DOHH2 (cell line): ENCODE measurements around the gene ZFP62.
"Not testable (repeated sequence)": the region's sequence is repeated elsewhere in the genome, so short reads cannot be mapped to it uniquely, and the experiment has no call there.

Experiments used
- H3F3A ChIP-seq: fragments of 200-600 bp; sonication (generic), shearing (Covaris generic); 2 replicates; pipeline ENCODE4 v1.6.0; 2016; ENCODE audit warnings: antibody characterized with exemption, mild to moderate bottlenecking; ENCODE audit not compliant: control insufficient read depth, insufficient read depth
- H3K27ac ChIP-seq: fragments of 200-600 bp; sonication (generic); 2 replicates; pipeline ENCODE4 v1.5.1; 2014; ENCODE audit warnings: low read depth, mild to moderate bottlenecking, low read length, moderate library complexity
- H3K27me3 ChIP-seq: fragments of 200-600 bp; sonication (generic); 2 replicates; pipeline ENCODE4 v1.6.1; 2014; ENCODE audit warnings: mild to moderate bottlenecking, low read length, mixed read lengths; ENCODE audit not compliant: control insufficient read depth
- H3K36me3 ChIP-seq: fragments of 200-600 bp; sonication (generic); 2 replicates; pipeline ENCODE4 v1.6.1; 2014; ENCODE audit warnings: mild to moderate bottlenecking, low read length, moderate library complexity, mixed read lengths; ENCODE audit not compliant: control insufficient read depth
- H3K4me1 ChIP-seq: fragments of 200-600 bp; sonication (generic); 2 replicates; pipeline ENCODE4 v1.6.1; 2014; ENCODE audit warnings: mild to moderate bottlenecking, low read length, mixed read lengths; ENCODE audit not compliant: control insufficient read depth
- H3K4me2 ChIP-seq: fragments of 200-600 bp; sonication (generic); 2 replicates; pipeline ENCODE4 v1.6.0; 2014; ENCODE audit warnings: mild to moderate bottlenecking, low read length, moderate library complexity
- H3K4me3 ChIP-seq: fragments of 200-600 bp; sonication (generic); 2 replicates; pipeline ENCODE4 v1.5.1; 2014; ENCODE audit warnings: mild to moderate bottlenecking, low read length, mixed read lengths
- H3K79me2 ChIP-seq: fragments of 200-600 bp; sonication (generic); 2 replicates; pipeline ENCODE4 v1.6.1; 2014; ENCODE audit warnings: mild to moderate bottlenecking, low read length, mixed read lengths; ENCODE audit not compliant: control insufficient read depth
- H3K9me2 ChIP-seq: fragments of 200-600 bp; sonication (generic); replicated peaks from 2 replicates; pipeline ENCODE4 v1.6.1; 2014; ENCODE audit warnings: mild to moderate bottlenecking, low read length, mixed read lengths; ENCODE audit not compliant: control insufficient read depth
- H3K9me3 ChIP-seq: fragments of 200-600 bp; sonication (generic); 2 replicates; pipeline ENCODE4 v1.6.1; 2014; ENCODE audit warnings: antibody characterized with exemption, low read length, mixed read lengths; ENCODE audit not compliant: control insufficient read depth, insufficient read depth
- H4K20me1 ChIP-seq: fragments of 200-600 bp; sonication (generic); 2 replicates; pipeline ENCODE4 v1.6.0; 2014; ENCODE audit warnings: low read depth, mild to moderate bottlenecking, antibody characterized with exemption, low read length, moderate library complexity; ENCODE audit not compliant: control insufficient read depth, insufficient read depth
- CTCF ChIP-seq: fragments of 200-600 bp; sonication (generic); IDR thresholded peaks from one replicate; pipeline ENCODE4 v1.5.1; 2014; ENCODE audit warnings: antibody characterized with exemption, mild to moderate bottlenecking, low read depth, low read length; ENCODE audit not compliant: poor library complexity, severe bottlenecking
- EZH2phosphoT487 ChIP-seq: fragments of 200-600 bp; sonication (generic); IDR thresholded peaks from 2 replicates; pipeline ENCODE4 v1.6.1; 2017; ENCODE audit warnings: borderline replicate concordance, mild to moderate bottlenecking, antibody characterized with exemption, low read length, moderate library complexity, mixed read lengths

Gene ZFP62

GRCh38 chr5:180901319-180902009 is 40.4 kb upstream of the ZFP62 start:
- no peaks in the 10 kb centered on the region for H3F3A ChIP-seq
- H3K27me3 ChIP-seq: no peaks in the 10 kb centered on the region
- H3K9me3 ChIP-seq: no peaks in the 10 kb centered on the region
- no peaks in the 10 kb centered on the region for H3K79me2 ChIP-seq
- no peak overlapping the region for H3K4me3 ChIP-seq
- no peak overlapping the region for H3K27ac ChIP-seq
- H3K36me3 ChIP-seq: no peaks in the 10 kb centered on the region
- no peaks in the 10 kb centered on the region for H4K20me1 ChIP-seq
- TF ChIP-seq EZH2phosphoT487 (no peak), CTCF (no peak)
- H3K4me2 ChIP-seq: no peak overlapping the region
- H3K9me2 ChIP-seq: no peaks in the 10 kb centered on the region
- no peaks in the 10 kb centered on the region for H3K4me1 ChIP-seq

GRCh38 chr5:180900178-180900577 is 39.1 kb upstream of the ZFP62 start:
- Histone ChIP-seq H3K79me2 (no peaks in the 10 kb centered on the region), H3K9me2 (no peaks in the 10 kb centered on the region), H3K4me3 (no peak overlapping the region), H3K36me3 (no peaks in the 10 kb centered on the region), H3K4me2 (no peak overlapping the region), H3K27ac (no peak overlapping the region), H3F3A (no peaks in the 10 kb centered on the region), H4K20me1 (no peaks in the 10 kb centered on the region), H3K9me3 (no peaks in the 10 kb centered on the region), H3K27me3 (no peaks in the 10 kb centered on the region), H3K4me1 (no peaks in the 10 kb centered on the region)
- TF ChIP-seq EZH2phosphoT487: no peak
- TF ChIP-seq CTCF: no peak

DNA sequence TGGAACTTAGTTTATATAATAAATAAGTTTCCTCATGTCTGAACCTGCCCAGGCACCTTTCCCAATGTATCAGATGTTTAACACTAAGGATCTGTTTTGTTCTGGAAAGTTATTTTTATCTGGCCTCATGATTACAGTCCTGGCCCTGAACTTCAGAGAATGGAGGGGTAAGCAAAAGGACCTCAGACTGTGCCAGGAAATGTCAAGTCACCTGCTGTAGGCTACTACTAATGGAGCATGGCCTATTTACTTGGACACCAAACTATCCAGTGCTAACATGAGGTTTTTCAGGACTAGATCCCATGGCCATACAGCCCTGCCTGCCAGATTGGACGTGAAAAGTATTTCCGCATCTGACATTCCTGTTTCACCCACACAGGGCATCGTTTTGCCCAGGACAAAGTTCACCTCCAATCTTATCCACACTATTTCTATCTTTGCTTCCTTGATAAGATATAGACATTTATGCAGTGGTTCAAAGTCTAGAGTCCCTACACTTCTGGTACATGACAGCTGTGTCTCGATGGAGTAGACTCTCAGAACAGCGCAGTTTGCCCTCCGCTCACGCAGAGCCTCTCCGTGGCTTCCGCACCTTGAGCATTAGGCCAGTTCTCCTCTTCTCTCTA is 37.7 kb upstream of the ZFP62 start, which contains the start of gene BTNL8:
TSS of gene BTNL8 (plus strand) at position 539 of the 626 bp plus-strand sequence. CDS start 152 bp downstream, outside the sequence.
- no peaks in the 10 kb centered on the region for H3K4me1 ChIP-seq
- no peaks in the 10 kb centered on the region for H3K79me2 ChIP-seq
- H3F3A ChIP-seq: no peaks in the 10 kb centered on the region
- no peak for TF ChIP-seq CTCF
- TF ChIP-seq EZH2phosphoT487: no peak
- no peak within 1 kb of the TSS for H3K27ac ChIP-seq
- no peaks in the 10 kb centered on the region for H3K27me3 ChIP-seq
- H3K4me3 ChIP-seq: no peak within 1 kb of the TSS
- no peaks in the 10 kb centered on the region for H3K9me3 ChIP-seq
- H3K9me2 ChIP-seq: no peaks in the 10 kb centered on the region
- no peak within 1 kb of the TSS for H3K4me2 ChIP-seq
- no peaks in the 10 kb centered on the region for H3K36me3 ChIP-seq
- no peaks in the 10 kb centered on the region for H4K20me1 ChIP-seq

DNA sequence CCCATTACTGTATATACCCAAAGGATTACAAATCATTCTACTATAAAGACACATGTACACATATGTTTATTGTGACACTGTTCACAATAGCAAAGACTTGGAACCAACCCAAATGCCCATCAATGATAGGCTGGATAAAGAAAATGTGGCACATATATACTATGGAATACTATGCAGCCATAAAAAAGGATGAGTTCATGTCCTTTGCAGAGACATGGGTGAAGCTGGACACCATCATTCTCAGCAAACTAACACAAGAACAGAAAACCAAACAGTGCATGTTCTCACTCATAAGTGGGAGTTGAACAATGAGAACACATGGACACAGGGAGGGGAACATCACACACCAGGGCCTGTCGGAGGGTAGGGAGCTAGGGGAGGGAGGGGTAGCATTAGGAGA is 34.3 kb upstream of the ZFP62 start:
- not testable (repeated sequence) for H3K79me2 ChIP-seq, H3K36me3 ChIP-seq, H3K4me2 ChIP-seq, H3K9me3 ChIP-seq, H4K20me1 ChIP-seq, H3F3A ChIP-seq, H3K4me1 ChIP-seq, H3K27me3 ChIP-seq, H3K27ac ChIP-seq, H3K4me3 ChIP-seq, H3K9me2 ChIP-seq
